ENCODE data around the gene LEMD2. TPM values are rescaled to one million over a fixed set of nuclear protein-coding genes. Genes with fewer than 3 reads are reported as not detected.

LEMD2 gene
- polyA plus RNA-seq, 1 donor (not counting 4 experiments of a cell fraction or from before 2014, with no cell fraction given) = 48.6 TPM

DNA sequence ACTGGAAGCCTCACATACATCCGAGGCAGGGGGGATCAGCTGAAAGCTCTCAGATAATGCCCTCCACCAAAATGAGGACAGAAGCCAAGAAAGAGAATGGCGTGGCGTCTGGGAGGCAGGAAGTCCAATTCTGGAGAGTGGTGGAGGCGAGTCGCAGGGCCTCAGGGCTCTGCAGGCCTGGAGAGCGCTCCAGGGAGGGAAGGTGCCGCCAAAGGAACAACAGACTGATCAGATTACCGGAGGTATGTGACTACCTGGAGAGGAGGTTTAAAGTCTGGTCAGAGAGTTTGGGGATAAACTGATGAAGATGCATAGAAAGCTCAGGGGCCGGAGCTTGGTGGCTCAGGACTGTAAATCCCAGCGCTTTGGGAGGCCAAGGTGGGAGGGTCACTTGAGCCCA, 31.0 kb downstream of the LEMD2 start:
- no peak for TF ChIP-seq EZH2 (IDR thresholded peaks at IDR 0.05; ENCODE audit: low read length)
- TF ChIP-seq CTCF (optimal IDR thresholded peaks at IDR 0.05 in 1 of 3, IDR thresholded peaks at IDR 0.05 in 1 of 3, conservative IDR thresholded peaks at IDR 0.05 in 1 of 3; ENCODE audit: extremely low read depth in 1 of 3, insufficient read depth in 2 of 3, low read length in 3 of 3) = no peak
- Histone ChIP-seq H3K9me3 (ENCODE audit: control insufficient read depth, low read depth, low read length) (no peaks in the 10 kb centered on the region), H3K27me3 (ENCODE audit: control insufficient read depth, extremely low read depth, insufficient read depth, low read length) (no peaks in the 10 kb centered on the region), H3K9ac (ENCODE audit: control insufficient read depth, extremely low read depth, insufficient read depth, low read length) (no peak overlapping the region), H4K20me1 (ENCODE audit: control insufficient read depth, extremely low read depth, insufficient read depth, low read length) (no peaks in the 10 kb centered on the region), H3K36me3 (ENCODE audit: control insufficient read depth in 2 of 2, extremely low read depth in 1 of 2, insufficient read depth in 2 of 2, low read length in 2 of 2) (no peaks in the 10 kb centered on the region), H3K4me2 (ENCODE audit: control insufficient read depth, extremely low read depth, insufficient read depth, low read depth, low read length) (no peak overlapping the region), H3K4me3 (ENCODE audit: control insufficient read depth in 2 of 3, extremely low read depth in 1 of 3, insufficient read depth in 2 of 3, low read depth in 1 of 3, low read length in 3 of 3) (no peak overlapping the region), H2AFZ (ENCODE audit: control insufficient read depth, low read length) (no peak overlapping the region), H3K9me1 (ENCODE audit: control insufficient read depth, extremely low read depth, insufficient read depth, low read length) (no peaks in the 10 kb centered on the region), H3K4me1 (ENCODE audit: control insufficient read depth, extremely low read depth, insufficient read depth, low read length) (no peaks in the 10 kb centered on the region), H3K27ac (ENCODE audit: control insufficient read depth, insufficient read depth, low read length) (no peak overlapping the region), H3K79me2 (ENCODE audit: control insufficient read depth, insufficient read depth, low read length) (no peaks in the 10 kb centered on the region)
- FAIRE-seq (no peak), DNase-seq (ENCODE audit: low read depth, low spot score) (no peak)
- dilution Hi-C loops (cut with MboI; ENCODE audit: extremely low pct_ligation_motif_present, low sequenced_read_pairs) = no loop called here

- Histone ChIP-seq H3K4me1 (ENCODE audit: control insufficient read depth, extremely low read depth, insufficient read depth, low read length) (peaks cover 6% of the 10 kb centered on the region), H3K4me3 (ENCODE audit: control insufficient read depth in 2 of 3, extremely low read depth in 1 of 3, insufficient read depth in 2 of 3, low read depth in 1 of 3, low read length in 3 of 3) (no peak overlapping the region), H3K36me3 (ENCODE audit: control insufficient read depth in 2 of 2, extremely low read depth in 1 of 2, insufficient read depth in 2 of 2, low read length in 2 of 2) (no peaks in the 10 kb centered on the region), H3K4me2 (ENCODE audit: control insufficient read depth, extremely low read depth, insufficient read depth, low read depth, low read length) (no peak overlapping the region), H2AFZ (ENCODE audit: control insufficient read depth, low read length) (no peak overlapping the region), H3K9me1 (ENCODE audit: control insufficient read depth, extremely low read depth, insufficient read depth, low read length) (no peaks in the 10 kb centered on the region), H3K27me3 (ENCODE audit: control insufficient read depth, extremely low read depth, insufficient read depth, low read length) (no peaks in the 10 kb centered on the region), H3K27ac (ENCODE audit: control insufficient read depth, insufficient read depth, low read length) (no peak overlapping the region), H3K79me2 (ENCODE audit: control insufficient read depth, insufficient read depth, low read length) (no peaks in the 10 kb centered on the region), H4K20me1 (ENCODE audit: control insufficient read depth, extremely low read depth, insufficient read depth, low read length) (no peaks in the 10 kb centered on the region), H3K9me3 (ENCODE audit: control insufficient read depth, low read depth, low read length) (no peaks in the 10 kb centered on the region), H3K9ac (ENCODE audit: control insufficient read depth, extremely low read depth, insufficient read depth, low read length) (no peak overlapping the region)
- dilution Hi-C loops (cut with MboI; ENCODE audit: extremely low pct_ligation_motif_present, low sequenced_read_pairs) = no loop called here
- DNase-seq (ENCODE audit: low read depth, low spot score) (no peak), FAIRE-seq (no peak)
- no peak for TF ChIP-seq EZH2 (IDR thresholded peaks at IDR 0.05; ENCODE audit: low read length)
These were observed 31.8 kb downstream of the LEMD2 start for GRCh38 chr6:33757113-33757512.

All from keratinocyte (primary cell).